ENCODE results near the gene MLLT3. TPM values are rescaled to one million over a fixed set of nuclear protein-coding genes. Genes with fewer than 3 reads are reported as not detected.

MLLT3 gene
- total and polyA plus RNA-seq, 2 experiments from 2014 or later = 13.7 to 39.2 TPM

DNA sequence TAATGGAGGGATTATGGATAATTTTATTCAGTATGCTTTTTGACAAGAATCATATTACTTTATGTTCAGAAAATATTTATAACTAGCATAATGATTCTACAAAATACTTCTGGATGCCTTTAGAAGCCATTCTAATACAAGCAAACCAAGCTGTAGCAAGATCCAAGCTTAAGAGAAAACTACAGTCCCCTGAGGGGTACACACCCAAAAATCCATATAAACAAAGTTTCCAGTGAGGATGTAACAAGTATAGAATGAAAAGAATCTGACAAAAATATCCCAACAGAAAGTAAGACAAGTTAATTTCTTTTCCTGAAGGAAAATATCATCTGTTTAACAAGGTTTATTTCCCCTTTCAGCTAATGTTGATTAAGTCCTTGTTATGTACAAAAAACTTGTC, 53.9 kb downstream of the MLLT3 start:
- Histone ChIP-seq H3K27me3 (no peaks in the 10 kb centered on the region), H3K4me2 (no peak overlapping the region), H4K20me1 (ENCODE audit: insufficient read depth, poor library complexity, severe bottlenecking) (peaks cover 5% of the 10 kb centered on the region), H3K36me3 (replicated peaks; ENCODE audit: insufficient read depth, low read depth) (no peaks in the 10 kb centered on the region), H3K4me3 (no peak overlapping the region), H3K9me2 (replicated peaks; ENCODE audit: insufficient read depth) (no peaks in the 10 kb centered on the region), H3K27ac (peak overlapping the region; percentile 61), H3K79me2 (peaks cover 93% of the 10 kb centered on the region), H2AFZ (no peak overlapping the region), H3K9me3 (ENCODE audit: low read depth) (no peaks in the 10 kb centered on the region), H3K4me1 (ENCODE audit: insufficient read depth) (peaks cover 35% of the 10 kb centered on the region)
- no peak for TF ChIP-seq EZH2 (IDR thresholded peaks at IDR 0.05; ENCODE audit: borderline replicate concordance)
- no peak for TF ChIP-seq EZH2phosphoT487 (IDR thresholded peaks at IDR 0.05; ENCODE audit: low read depth, severe bottlenecking, unreplicated experiment)
- TF ChIP-seq, protein P1, sequence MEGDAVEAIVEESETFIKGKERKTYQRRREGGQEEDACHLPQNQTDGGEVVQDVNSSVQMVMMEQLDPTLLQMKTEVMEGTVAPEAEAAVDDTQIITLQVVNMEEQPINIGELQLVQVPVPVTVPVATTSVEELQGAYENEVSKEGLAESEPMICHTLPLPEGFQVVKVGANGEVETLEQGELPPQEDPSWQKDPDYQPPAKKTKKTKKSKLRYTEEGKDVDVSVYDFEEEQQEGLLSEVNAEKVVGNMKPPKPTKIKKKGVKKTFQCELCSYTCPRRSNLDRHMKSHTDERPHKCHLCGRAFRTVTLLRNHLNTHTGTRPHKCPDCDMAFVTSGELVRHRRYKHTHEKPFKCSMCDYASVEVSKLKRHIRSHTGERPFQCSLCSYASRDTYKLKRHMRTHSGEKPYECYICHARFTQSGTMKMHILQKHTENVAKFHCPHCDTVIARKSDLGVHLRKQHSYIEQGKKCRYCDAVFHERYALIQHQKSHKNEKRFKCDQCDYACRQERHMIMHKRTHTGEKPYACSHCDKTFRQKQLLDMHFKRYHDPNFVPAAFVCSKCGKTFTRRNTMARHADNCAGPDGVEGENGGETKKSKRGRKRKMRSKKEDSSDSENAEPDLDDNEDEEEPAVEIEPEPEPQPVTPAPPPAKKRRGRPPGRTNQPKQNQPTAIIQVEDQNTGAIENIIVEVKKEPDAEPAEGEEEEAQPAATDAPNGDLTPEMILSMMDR (IDR thresholded peaks at IDR 0.05; ENCODE audit: poor library complexity) = no peak
- DNase-seq (ENCODE audit: low spot score) = no peak

DNA sequence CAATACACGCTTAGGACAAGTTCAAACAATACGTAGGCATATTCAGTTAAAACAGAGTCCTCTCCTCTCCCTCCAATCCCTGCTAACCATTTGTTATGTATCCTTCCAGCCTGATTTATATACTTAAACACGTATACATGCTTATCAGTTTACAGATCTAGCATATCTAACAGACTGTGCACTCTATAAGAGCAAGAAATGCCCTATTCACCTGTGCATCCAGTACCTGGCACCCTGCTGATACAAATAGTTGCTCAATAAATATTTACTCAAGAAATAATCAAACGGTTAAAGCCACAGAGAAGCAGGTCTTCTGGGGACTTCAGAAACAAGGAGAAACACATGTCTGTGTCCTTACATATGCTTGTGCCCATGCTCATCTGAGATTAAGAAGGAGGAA, 55.9 kb downstream of the MLLT3 start:
- Histone ChIP-seq H4K20me1 (ENCODE audit: insufficient read depth, poor library complexity, severe bottlenecking) (peaks cover 5% of the 10 kb centered on the region), H3K27ac (no peak overlapping the region), H3K4me1 (ENCODE audit: insufficient read depth) (peaks cover 43% of the 10 kb centered on the region), H3K36me3 (replicated peaks; ENCODE audit: insufficient read depth, low read depth) (no peaks in the 10 kb centered on the region), H2AFZ (no peak overlapping the region), H3K9me3 (ENCODE audit: low read depth) (no peaks in the 10 kb centered on the region), H3K79me2 (peaks cover 92% of the 10 kb centered on the region), H3K4me2 (no peak overlapping the region), H3K4me3 (no peak overlapping the region), H3K9me2 (replicated peaks; ENCODE audit: insufficient read depth) (no peaks in the 10 kb centered on the region), H3K27me3 (no peaks in the 10 kb centered on the region)
- TF ChIP-seq, protein P1 (IDR thresholded peaks at IDR 0.05; ENCODE audit: poor library complexity) = no peak
- TF ChIP-seq EZH2 (IDR thresholded peaks at IDR 0.05; ENCODE audit: borderline replicate concordance) = no peak
- TF ChIP-seq EZH2phosphoT487 (IDR thresholded peaks at IDR 0.05; ENCODE audit: low read depth, severe bottlenecking, unreplicated experiment) = no peak
- WGBS (ENCODE audit: low lambda C conversion rate, missing lambda C conversion rate) = 81% methylated on average over 4 of the region's 4 CpGs
- no peak for DNase-seq (ENCODE audit: low spot score)

DNA sequence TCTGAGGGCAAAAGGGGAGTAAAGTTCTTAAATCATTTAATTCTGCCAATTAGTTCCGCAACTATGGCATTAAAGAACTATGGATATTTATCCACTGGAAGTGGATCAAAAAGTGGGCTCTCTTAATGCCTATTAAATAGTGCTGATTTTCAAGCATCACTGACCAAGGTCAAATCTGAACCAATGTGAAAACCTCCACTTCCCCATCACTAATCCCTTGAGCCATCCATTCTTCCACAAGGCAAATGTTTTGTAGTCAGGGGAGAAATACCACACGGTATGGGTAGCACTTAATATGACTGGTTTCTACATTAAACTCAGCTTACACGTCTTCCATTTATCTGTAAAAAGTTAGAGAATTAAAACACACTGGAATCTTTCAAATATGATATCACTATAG, 57.6 kb downstream of the MLLT3 start:
- WGBS (ENCODE audit: low lambda C conversion rate, missing lambda C conversion rate) = 80% methylated on average over 3 of the region's 3 CpGs
- no peaks in the 10 kb centered on the region for H3K36me3 ChIP-seq (replicated peaks; ENCODE audit: insufficient read depth, low read depth)
- no peaks in the 10 kb centered on the region for H3K27me3 ChIP-seq
- peaks cover 8% of the 10 kb centered on the region for H4K20me1 ChIP-seq (ENCODE audit: insufficient read depth, poor library complexity, severe bottlenecking)
- H3K4me2 ChIP-seq = no peak overlapping the region
- H3K4me1 ChIP-seq (ENCODE audit: insufficient read depth) = peaks cover 40% of the 10 kb centered on the region
- H3K9me3 ChIP-seq (ENCODE audit: low read depth) = no peaks in the 10 kb centered on the region
- peaks cover 96% of the 10 kb centered on the region for H3K79me2 ChIP-seq
- H3K4me3 ChIP-seq = no peak overlapping the region
- H3K27ac ChIP-seq = no peak overlapping the region
- no peak overlapping the region for H2AFZ ChIP-seq
- TF ChIP-seq EZH2 (IDR thresholded peaks at IDR 0.05; ENCODE audit: borderline replicate concordance) = no peak
- TF ChIP-seq, protein P1 (IDR thresholded peaks at IDR 0.05; ENCODE audit: poor library complexity) = no peak
- TF ChIP-seq EZH2phosphoT487 (IDR thresholded peaks at IDR 0.05; ENCODE audit: low read depth, severe bottlenecking, unreplicated experiment) = no peak
- no peaks in the 10 kb centered on the region for H3K9me2 ChIP-seq (replicated peaks; ENCODE audit: insufficient read depth)
- no peak for DNase-seq (ENCODE audit: low spot score)

DNA sequence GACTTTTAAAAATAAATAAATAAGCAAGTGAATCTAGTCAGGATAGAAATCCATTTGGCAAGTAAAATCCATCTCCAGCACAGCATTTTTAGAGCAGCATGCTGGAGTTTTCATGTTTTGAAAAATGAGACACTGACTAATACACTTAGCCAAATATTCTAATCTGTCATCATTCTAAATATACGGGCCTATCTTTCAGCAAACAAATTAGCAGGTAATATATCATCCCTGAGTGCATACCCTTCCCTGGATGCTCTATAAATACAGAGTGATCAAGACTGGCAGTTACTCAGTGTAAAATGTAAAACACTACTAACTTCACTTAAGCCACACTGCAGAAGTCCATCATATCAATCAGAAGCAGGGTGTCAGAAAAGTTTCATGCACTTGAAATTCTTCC, 58.4 kb downstream of the MLLT3 start:
- Histone ChIP-seq H3K27me3 (no peaks in the 10 kb centered on the region), H3K4me3 (no peak overlapping the region), H3K36me3 (replicated peaks; ENCODE audit: insufficient read depth, low read depth) (no peaks in the 10 kb centered on the region), H2AFZ (no peak overlapping the region), H3K9me2 (replicated peaks; ENCODE audit: insufficient read depth) (no peaks in the 10 kb centered on the region), H3K4me1 (ENCODE audit: insufficient read depth) (peaks cover 40% of the 10 kb centered on the region), H3K79me2 (peaks cover 96% of the 10 kb centered on the region), H3K27ac (no peak overlapping the region), H3K4me2 (no peak overlapping the region), H3K9me3 (ENCODE audit: low read depth) (no peaks in the 10 kb centered on the region), H4K20me1 (ENCODE audit: insufficient read depth, poor library complexity, severe bottlenecking) (peaks cover 14% of the 10 kb centered on the region)
- no peak for TF ChIP-seq EZH2 (IDR thresholded peaks at IDR 0.05; ENCODE audit: borderline replicate concordance)
- TF ChIP-seq, protein P1 (IDR thresholded peaks at IDR 0.05; ENCODE audit: poor library complexity) = no peak
- TF ChIP-seq EZH2phosphoT487 (IDR thresholded peaks at IDR 0.05; ENCODE audit: low read depth, severe bottlenecking, unreplicated experiment) = no peak
- WGBS (ENCODE audit: low lambda C conversion rate, missing lambda C conversion rate) = 11% methylated on average over 1 of the region's 1 CpG
- DNase-seq (ENCODE audit: low spot score) = no peak
